AG09319 (cell line): ENCODE measurements around the gene BAIAP2.

Experiments
- DNase-seq: peaks from one replicate; pipeline ENCODE4 v3.0.0-alpha.2; 2010; ENCODE audit warnings: low read depth; ENCODE audit errors: extremely low read depth
- CTCF ChIP-seq: IDR thresholded peaks from 2 replicates; pipeline ENCODE4 v1.5.1; 2011; ENCODE audit warnings: low read depth, mild to moderate bottlenecking, inconsistent platforms, low read length, moderate library complexity

BAIAP2 gene

GRCh38 chr17:81020443-81020766, 14.5 kb upstream of the BAIAP2 start:
- no peak for TF ChIP-seq CTCF
- DNase-seq = no peak

GRCh38 chr17:81020767-81021497, 14.0 kb upstream of the BAIAP2 start:
- TF ChIP-seq CTCF = no peak
- no peak for DNase-seq

GRCh38 chr17:81021531-81022343, 13.2 kb upstream of the BAIAP2 start:
- no peak for DNase-seq
- TF ChIP-seq CTCF = no peak

- TF ChIP-seq CTCF = no peak
- no peak for DNase-seq
Measured at GRCh38 chr17:81022344-81022676, 12.6 kb upstream of the BAIAP2 start.

- no peak for DNase-seq
- TF ChIP-seq CTCF = no peak
Measured at GRCh38 chr17:81025065-81025740, 9.7 kb upstream of the BAIAP2 start.

- no peak for DNase-seq
- no peak for TF ChIP-seq CTCF
Measured at GRCh38 chr17:81025741-81026129, 9.2 kb upstream of the BAIAP2 start.
